Measurements from ENCODE around the gene PDE4B.

PDE4B gene

DNA sequence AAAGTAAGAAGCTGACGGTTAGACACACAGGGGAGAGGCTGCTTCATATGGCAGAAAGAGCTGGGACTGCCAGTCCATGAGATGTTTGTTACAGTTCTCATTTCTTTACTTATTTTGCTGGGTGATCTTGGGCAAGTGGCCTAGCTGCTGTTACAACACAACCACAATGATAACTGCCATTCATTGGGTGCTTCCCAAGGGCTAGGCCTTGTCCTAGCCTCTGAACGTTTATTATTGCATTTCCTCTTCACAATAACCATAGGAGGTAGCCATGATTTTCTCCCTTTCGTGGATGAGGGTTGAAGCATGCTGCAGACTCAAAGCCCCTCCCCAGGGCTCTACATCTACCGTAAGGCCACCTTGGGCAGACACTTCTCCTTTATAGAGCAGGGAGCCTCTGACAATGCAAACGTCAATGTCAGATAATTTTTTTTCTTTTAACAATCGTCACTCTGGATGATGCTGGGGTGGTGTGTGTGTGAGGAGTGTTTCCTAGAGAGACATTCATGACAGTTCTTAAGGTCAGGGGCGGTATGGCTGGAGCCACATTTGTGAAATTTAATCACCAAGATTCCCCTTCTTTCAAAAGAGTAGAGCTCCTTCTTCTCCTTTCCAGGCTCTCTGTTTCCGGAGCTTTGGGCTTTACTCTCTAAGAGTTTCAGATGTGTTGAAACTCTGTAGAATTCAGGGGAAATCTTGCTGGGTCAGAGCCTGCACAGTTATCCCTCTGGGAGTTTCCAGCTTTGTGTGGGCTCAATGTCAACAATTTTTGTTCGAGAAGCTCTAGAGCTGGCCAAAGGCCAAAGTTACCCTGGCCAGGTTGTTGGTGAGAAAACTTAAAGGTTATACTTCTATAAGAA lies 602.7 kb downstream of the PDE4B start:
- no peaks in the 10 kb centered on the region for H3K4me1 ChIP-seq
- DNase-seq, result no peak
- TF ChIP-seq, protein P1, sequence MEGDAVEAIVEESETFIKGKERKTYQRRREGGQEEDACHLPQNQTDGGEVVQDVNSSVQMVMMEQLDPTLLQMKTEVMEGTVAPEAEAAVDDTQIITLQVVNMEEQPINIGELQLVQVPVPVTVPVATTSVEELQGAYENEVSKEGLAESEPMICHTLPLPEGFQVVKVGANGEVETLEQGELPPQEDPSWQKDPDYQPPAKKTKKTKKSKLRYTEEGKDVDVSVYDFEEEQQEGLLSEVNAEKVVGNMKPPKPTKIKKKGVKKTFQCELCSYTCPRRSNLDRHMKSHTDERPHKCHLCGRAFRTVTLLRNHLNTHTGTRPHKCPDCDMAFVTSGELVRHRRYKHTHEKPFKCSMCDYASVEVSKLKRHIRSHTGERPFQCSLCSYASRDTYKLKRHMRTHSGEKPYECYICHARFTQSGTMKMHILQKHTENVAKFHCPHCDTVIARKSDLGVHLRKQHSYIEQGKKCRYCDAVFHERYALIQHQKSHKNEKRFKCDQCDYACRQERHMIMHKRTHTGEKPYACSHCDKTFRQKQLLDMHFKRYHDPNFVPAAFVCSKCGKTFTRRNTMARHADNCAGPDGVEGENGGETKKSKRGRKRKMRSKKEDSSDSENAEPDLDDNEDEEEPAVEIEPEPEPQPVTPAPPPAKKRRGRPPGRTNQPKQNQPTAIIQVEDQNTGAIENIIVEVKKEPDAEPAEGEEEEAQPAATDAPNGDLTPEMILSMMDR (IDR thresholded peaks at IDR 0.05; ENCODE audit: low read depth, low read length), result no peak
- no peaks in the 10 kb centered on the region for H3K9me3 ChIP-seq
- H3K4me3 ChIP-seq (ENCODE audit: low read depth, low read length), result no peak overlapping the region
- H3K36me3 ChIP-seq, result no peaks in the 10 kb centered on the region
- no peaks in the 10 kb centered on the region for H3K27me3 ChIP-seq

DNA sequence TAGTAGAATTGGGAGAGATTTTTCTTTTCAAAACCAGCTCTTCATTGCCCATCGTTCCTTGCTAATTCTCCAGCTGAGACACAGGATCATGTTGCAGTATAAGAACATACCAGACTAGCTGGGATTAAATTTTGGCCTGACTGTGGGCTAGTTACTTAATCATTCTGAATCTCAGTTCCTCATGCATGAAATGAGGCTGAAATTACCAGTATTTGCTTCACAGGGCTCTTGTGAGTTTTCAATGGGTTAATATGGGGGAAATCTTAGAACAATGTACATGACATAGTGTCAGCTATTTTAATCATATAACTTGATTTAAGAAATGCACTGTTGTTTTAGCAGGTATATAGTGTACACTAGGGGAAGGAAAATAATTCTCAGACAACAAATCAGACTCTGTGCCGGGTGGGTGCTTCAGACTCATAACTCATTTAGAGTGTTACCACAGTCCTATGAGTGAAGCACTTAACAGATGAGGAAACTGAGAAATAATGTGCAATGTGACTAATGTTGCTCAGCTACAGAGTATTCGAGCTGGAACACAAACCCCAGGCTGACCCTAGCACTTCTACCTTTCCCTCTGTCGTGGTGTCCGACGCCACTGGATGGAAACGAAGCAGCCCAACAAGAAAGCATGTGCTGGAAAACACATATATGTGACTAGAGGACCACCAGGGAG lies 603.7 kb downstream of the PDE4B start:
- no peaks in the 10 kb centered on the region for H3K36me3 ChIP-seq
- no peaks in the 10 kb centered on the region for H3K4me1 ChIP-seq
- TF ChIP-seq, protein P1 (IDR thresholded peaks at IDR 0.05; ENCODE audit: low read depth, low read length), result no peak
- DNase-seq, result no peak
- H3K27me3 ChIP-seq, result no peaks in the 10 kb centered on the region
- no peak overlapping the region for H3K4me3 ChIP-seq (ENCODE audit: low read depth, low read length)
- no peaks in the 10 kb centered on the region for H3K9me3 ChIP-seq

DNA sequence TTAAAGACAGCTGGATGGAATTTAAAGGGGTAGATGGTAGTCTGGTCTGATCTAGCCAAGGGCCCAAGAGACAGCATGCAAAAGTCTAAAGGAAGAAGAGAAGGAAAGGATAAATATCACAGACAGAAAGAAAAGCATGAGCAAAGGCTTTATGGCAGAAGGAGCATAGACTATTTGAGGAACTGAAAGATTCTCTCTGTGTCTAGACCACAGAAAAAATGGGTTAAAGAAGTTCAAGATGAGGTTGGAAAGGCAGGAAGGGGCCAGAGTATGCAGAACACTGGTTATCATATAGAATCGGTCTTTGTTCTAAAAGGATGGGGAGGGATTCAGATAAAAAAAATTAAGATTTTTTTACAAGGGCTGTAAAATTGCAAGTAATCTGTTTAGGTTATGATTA lies 604.5 kb downstream of the PDE4B start:
- no peaks in the 10 kb centered on the region for H3K4me1 ChIP-seq
- DNase-seq, result no peak
- no peaks in the 10 kb centered on the region for H3K9me3 ChIP-seq
- no peak overlapping the region for H3K4me3 ChIP-seq (ENCODE audit: low read depth, low read length)
- H3K27me3 ChIP-seq, result no peaks in the 10 kb centered on the region
- H3K36me3 ChIP-seq, result no peaks in the 10 kb centered on the region
- TF ChIP-seq, protein P1 (IDR thresholded peaks at IDR 0.05; ENCODE audit: low read depth, low read length), result no peak

DNA sequence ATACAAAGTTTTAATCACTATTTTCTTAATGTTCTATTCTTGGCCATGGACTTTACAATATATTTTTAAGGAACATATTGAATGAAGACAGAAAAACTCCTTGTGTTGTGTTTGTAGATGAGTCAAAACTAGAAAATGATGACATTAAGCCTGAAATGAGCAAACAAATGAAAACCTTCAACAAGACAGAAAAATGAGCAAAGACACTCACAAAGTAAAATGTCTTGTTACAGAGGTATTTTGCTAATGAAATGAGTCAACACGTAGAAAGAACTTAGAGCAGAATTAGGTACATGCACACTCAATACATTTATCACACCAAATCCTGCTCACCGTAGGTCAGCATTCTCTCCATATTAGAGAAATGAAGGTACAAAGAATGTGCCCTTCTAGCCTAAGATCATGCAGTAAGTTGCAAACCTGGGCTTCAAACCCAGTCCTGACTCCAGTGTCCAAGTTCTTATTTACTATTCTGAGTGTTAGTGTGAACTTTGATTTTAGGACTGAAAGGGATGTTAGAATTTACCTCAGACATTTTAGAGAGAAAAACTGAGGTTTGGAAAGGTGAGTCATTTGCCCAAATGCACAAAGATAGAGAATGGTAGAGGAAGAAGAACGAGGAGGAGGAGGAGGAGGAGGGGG lies 607.3 kb downstream of the PDE4B start:
- H3K4me1 ChIP-seq, result no peaks in the 10 kb centered on the region
- no peak for DNase-seq

DNA sequence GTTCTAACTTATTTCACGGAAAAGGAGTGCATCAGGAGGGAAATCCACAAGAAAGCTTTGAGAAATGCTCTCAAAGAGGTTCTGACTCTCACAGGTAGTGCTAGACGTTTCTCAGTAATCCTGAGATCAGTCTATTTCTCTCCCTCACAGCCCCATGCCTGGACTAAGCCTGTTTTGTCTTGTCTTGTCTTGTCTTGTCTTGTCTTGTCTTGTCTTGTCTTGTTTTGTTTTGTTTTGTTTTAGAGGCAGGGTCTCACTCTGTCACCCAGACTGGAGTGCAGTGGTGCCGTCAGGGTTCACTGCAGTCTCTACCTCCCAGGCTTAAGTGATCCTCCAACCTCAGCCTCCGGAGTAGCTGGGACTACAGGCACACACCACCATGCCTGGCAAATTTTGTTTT lies 608.0 kb downstream of the PDE4B start:
- no peaks in the 10 kb centered on the region for H3K4me1 ChIP-seq

More for the DNA sequence above, 607.3 kb downstream of the PDE4B start:
- Histone ChIP-seq H3K4me3 (ENCODE audit: low read depth, low read length) (no peak overlapping the region), H3K36me3 (no peaks in the 10 kb centered on the region), H3K9me3 (no peaks in the 10 kb centered on the region), H3K27me3 (no peaks in the 10 kb centered on the region)
- TF ChIP-seq, protein P1 (IDR thresholded peaks at IDR 0.05; ENCODE audit: low read depth, low read length), result no peak

More for the DNA sequence above, 608.0 kb downstream of the PDE4B start:
- no peak overlapping the region for H3K4me3 ChIP-seq (ENCODE audit: low read depth, low read length)
- DNase-seq, result no peak
- no peaks in the 10 kb centered on the region for H3K27me3 ChIP-seq
- H3K9me3 ChIP-seq, result no peaks in the 10 kb centered on the region
- H3K36me3 ChIP-seq, result no peaks in the 10 kb centered on the region
- TF ChIP-seq, protein P1 (IDR thresholded peaks at IDR 0.05; ENCODE audit: low read depth, low read length), result no peak

Measured in BE2C (cell line).